ENCODE results near the gene MAOB.

MAOB gene

DNA sequence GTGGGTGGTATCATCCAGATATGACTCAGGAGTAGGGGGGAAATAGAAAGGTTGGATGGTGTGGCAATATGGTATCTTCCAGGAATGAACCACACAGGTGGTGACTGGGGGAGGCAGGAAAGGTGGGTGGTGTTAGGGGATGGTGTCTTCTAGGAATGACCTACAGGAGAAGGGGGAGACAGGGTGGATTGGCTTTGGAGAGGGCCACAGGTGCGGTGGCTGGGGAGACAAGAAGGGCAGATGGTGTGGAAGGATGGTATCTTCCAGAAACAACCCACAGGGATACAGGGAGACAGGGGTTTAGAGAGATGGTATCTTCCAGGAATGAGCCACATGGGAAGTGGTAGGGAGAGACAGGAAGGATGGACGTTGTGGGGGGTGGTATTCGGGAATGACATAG lies 162.2 kb downstream of the MAOB start:
- Histone ChIP-seq H3K4me1 (no peaks in the 10 kb centered on the region), H3K9ac (no peak overlapping the region), H3K4me3 (ENCODE audit: low read depth, low read length) (no peak overlapping the region), H3K4me2 (ENCODE audit: low read length) (no peak overlapping the region), H3K27me3 (ENCODE audit: control insufficient read depth, insufficient read depth, low read length) (no peaks in the 10 kb centered on the region), H3K79me2 (no peaks in the 10 kb centered on the region), H3K36me3 (ENCODE audit: control insufficient read depth, insufficient read depth, low read length) (no peaks in the 10 kb centered on the region), H3K27ac (no peak overlapping the region), H3K9me3 (ENCODE audit: control insufficient read depth, low read length) (no peaks in the 10 kb centered on the region), H2AFZ (no peak overlapping the region)
- TF ChIP-seq, protein P1, sequence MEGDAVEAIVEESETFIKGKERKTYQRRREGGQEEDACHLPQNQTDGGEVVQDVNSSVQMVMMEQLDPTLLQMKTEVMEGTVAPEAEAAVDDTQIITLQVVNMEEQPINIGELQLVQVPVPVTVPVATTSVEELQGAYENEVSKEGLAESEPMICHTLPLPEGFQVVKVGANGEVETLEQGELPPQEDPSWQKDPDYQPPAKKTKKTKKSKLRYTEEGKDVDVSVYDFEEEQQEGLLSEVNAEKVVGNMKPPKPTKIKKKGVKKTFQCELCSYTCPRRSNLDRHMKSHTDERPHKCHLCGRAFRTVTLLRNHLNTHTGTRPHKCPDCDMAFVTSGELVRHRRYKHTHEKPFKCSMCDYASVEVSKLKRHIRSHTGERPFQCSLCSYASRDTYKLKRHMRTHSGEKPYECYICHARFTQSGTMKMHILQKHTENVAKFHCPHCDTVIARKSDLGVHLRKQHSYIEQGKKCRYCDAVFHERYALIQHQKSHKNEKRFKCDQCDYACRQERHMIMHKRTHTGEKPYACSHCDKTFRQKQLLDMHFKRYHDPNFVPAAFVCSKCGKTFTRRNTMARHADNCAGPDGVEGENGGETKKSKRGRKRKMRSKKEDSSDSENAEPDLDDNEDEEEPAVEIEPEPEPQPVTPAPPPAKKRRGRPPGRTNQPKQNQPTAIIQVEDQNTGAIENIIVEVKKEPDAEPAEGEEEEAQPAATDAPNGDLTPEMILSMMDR (IDR thresholded peaks at IDR 0.05), result no peak

DNA sequence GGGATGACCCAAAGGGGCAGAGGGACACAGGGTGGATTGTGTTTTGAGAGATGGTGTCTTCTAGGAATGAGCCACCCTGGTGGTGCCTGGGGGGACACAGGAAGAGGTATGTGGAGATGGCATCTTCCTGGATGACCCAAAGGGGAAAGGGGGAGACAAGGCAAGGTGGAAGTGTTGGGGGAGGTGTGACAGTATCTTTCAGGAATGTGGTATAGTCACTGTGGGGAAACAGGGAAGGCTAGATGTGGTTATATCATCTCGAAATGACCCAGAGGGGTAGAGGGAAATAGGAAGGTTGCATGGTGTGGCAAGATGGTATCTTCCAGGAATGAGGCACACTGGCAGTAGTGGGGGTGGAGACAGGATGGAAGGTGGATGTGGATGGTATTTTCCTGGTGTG lies 163.3 kb downstream of the MAOB start:
- H3K4me1 ChIP-seq, result no peaks in the 10 kb centered on the region
- H3K4me3 ChIP-seq (ENCODE audit: low read depth, low read length), result no peak overlapping the region
- H3K27me3 ChIP-seq (ENCODE audit: control insufficient read depth, insufficient read depth, low read length), result no peaks in the 10 kb centered on the region
- no peaks in the 10 kb centered on the region for H3K36me3 ChIP-seq (ENCODE audit: control insufficient read depth, insufficient read depth, low read length)
- no peak overlapping the region for H3K27ac ChIP-seq
- no peak overlapping the region for H3K4me2 ChIP-seq (ENCODE audit: low read length)
- H3K9ac ChIP-seq, result no peak overlapping the region
- H2AFZ ChIP-seq, result no peak overlapping the region
- H3K79me2 ChIP-seq, result no peaks in the 10 kb centered on the region
- TF ChIP-seq, protein P1 (IDR thresholded peaks at IDR 0.05), result no peak
- H3K9me3 ChIP-seq (ENCODE audit: control insufficient read depth, low read length), result no peaks in the 10 kb centered on the region

DNA sequence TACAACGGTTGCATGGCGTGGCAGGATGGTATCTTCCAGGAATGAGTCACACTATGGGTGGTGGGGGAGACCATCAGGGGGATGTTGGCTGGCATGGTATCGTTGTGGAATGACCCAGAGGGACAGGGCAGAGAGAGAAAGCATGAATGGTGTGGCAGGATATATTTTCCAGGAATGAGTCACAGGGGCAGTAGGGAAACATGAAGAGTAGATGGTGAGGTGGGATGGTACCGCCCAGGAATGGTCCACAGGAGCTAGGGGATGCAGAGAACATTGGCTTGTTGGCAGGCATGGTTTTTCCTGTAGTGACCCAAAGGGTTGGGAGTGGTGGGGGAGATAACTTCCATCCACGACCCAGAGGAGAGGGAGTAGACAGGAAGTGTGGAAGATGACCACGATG lies 163.7 kb downstream of the MAOB start:
- Histone ChIP-seq H3K4me1 (no peaks in the 10 kb centered on the region), H3K4me3 (ENCODE audit: low read depth, low read length) (no peak overlapping the region), H3K79me2 (no peaks in the 10 kb centered on the region), H3K36me3 (ENCODE audit: control insufficient read depth, insufficient read depth, low read length) (no peaks in the 10 kb centered on the region), H2AFZ (no peak overlapping the region), H3K27me3 (ENCODE audit: control insufficient read depth, insufficient read depth, low read length) (no peaks in the 10 kb centered on the region), H3K9me3 (ENCODE audit: control insufficient read depth, low read length) (no peaks in the 10 kb centered on the region), H3K4me2 (ENCODE audit: low read length) (no peak overlapping the region), H3K27ac (no peak overlapping the region), H3K9ac (no peak overlapping the region)
- TF ChIP-seq, protein P1 (IDR thresholded peaks at IDR 0.05), result no peak

DNA sequence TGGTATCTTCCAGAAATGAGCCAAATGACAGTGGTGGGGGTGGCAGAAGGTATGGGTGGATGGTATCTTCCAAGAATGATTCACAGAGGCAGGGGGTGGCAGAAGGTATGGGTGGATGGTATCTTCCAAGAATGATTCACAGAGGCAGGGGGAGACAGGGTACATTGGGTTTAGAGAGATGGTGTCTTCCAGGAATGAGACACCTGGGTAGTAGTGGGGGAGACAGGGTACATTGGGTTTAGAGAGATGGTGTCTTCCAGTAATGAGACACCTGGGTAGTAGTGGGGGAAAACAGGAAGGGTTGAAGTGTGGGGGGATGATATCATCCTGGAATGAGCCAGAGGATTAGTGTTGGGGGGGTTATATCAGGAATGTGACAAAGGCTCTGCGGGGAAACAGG lies 164.2 kb downstream of the MAOB start:
- no peaks in the 10 kb centered on the region for H3K4me1 ChIP-seq
- H2AFZ ChIP-seq, result no peak overlapping the region
- H3K27ac ChIP-seq, result no peak overlapping the region
- H3K4me2 ChIP-seq (ENCODE audit: low read length), result no peak overlapping the region
- H3K4me3 ChIP-seq (ENCODE audit: low read depth, low read length), result no peak overlapping the region
- H3K79me2 ChIP-seq, result no peaks in the 10 kb centered on the region
- H3K9me3 ChIP-seq (ENCODE audit: control insufficient read depth, low read length), result no peaks in the 10 kb centered on the region
- no peaks in the 10 kb centered on the region for H3K36me3 ChIP-seq (ENCODE audit: control insufficient read depth, insufficient read depth, low read length)
- no peak overlapping the region for H3K9ac ChIP-seq
- TF ChIP-seq, protein P1 (IDR thresholded peaks at IDR 0.05), result no peak
- H3K27me3 ChIP-seq (ENCODE audit: control insufficient read depth, insufficient read depth, low read length), result no peaks in the 10 kb centered on the region

DNA sequence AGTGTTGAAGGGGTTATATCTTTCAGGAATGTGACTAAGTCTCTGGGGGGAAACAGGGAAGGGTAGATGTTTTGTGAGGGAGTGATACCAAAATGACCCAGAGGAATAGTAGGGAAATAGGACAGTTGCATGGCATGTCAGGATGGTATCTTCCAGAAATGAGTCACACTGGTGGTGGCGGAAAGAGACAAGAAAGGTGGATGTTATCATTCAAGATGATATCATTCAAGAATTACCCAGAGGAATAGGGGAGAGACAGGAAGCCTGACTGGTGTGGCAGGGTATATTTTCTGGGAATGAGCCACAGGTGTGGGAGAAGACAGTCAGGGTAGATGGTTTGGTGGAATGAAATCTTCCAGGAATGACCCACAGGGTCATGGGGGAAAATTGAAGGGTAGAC lies 165.1 kb downstream of the MAOB start:
- H3K9ac ChIP-seq, result no peak overlapping the region
- H2AFZ ChIP-seq, result no peak overlapping the region
- H3K36me3 ChIP-seq (ENCODE audit: control insufficient read depth, insufficient read depth, low read length), result no peaks in the 10 kb centered on the region
- H3K27me3 ChIP-seq (ENCODE audit: control insufficient read depth, insufficient read depth, low read length), result no peaks in the 10 kb centered on the region
- H3K4me3 ChIP-seq (ENCODE audit: low read depth, low read length), result no peak overlapping the region
- no peaks in the 10 kb centered on the region for H3K9me3 ChIP-seq (ENCODE audit: control insufficient read depth, low read length)
- H3K4me1 ChIP-seq, result no peaks in the 10 kb centered on the region
- TF ChIP-seq, protein P1 (IDR thresholded peaks at IDR 0.05), result no peak
- no peak overlapping the region for H3K27ac ChIP-seq
- H3K79me2 ChIP-seq, result no peaks in the 10 kb centered on the region
- no peak overlapping the region for H3K4me2 ChIP-seq (ENCODE audit: low read length)
